Measurements from ENCODE around the gene USP30. TPM values are rescaled to one million over a fixed set of nuclear protein-coding genes. Genes with fewer than 3 reads are reported as not detected.
A peak's percentile ranks its signal among the peaks of the same experiment; 100 is the strongest.

The USP30 gene
- total RNA-seq, 1 donor from 2014 or later, result 13.5 TPM

GRCh38 chr12:109115404-109115757 lies 63.0 kb downstream of the USP30 start:
- intact Hi-C loops (cut with DNase I), result loop anchor here (2.0 kb wide), 1 partner anchor 45 kb away; no protein-coding TSS in a partner anchor
- no peak for DNase-seq (ENCODE audit: missing footprints)
- ATAC-seq, result peak; percentile 0

- DNase-seq (ENCODE audit: missing footprints) (peak; percentile 88), ATAC-seq (peak; percentile 78)
- intact Hi-C loops (cut with DNase I), result loop anchor here (2.0 kb wide), 2 partner anchors 15 to 45 kb away; no protein-coding TSS in a partner anchor
Measured at GRCh38 chr12:109115758-109116610, 63.6 kb downstream of the USP30 start, which contains the start of gene ACACB. TSS of gene ACACB (plus strand) at chr12:109116587. CDS start at chr12:109139406, 22,819 bp downstream.

GRCh38 chr12:109116611-109116949 lies 64.2 kb downstream of the USP30 start:
- intact Hi-C loops (cut with DNase I), result loop anchor here (2.0 kb wide), 1 partner anchor 14 kb away; no protein-coding TSS in a partner anchor
- DNase-seq (ENCODE audit: missing footprints) (no peak), ATAC-seq (no peak)

GRCh38 chr12:109120095-109120494 lies 67.7 kb downstream of the USP30 start:
- no peak for DNase-seq (ENCODE audit: missing footprints)
- intact Hi-C loops (cut with DNase I), result no loop called here
- no peak for ATAC-seq

- DNase-seq (ENCODE audit: missing footprints) (no peak), ATAC-seq (no peak)
- intact Hi-C loops (cut with DNase I), result no loop called here
Measured at GRCh38 chr12:109120557-109120956, 68.2 kb downstream of the USP30 start.

GRCh38 chr12:109121346-109121880 lies 69.0 kb downstream of the USP30 start:
- ATAC-seq, result no peak
- DNase-seq (ENCODE audit: missing footprints), result no peak
- intact Hi-C loops (cut with DNase I), result no loop called here

GRCh38 chr12:109124878-109125648 lies 72.7 kb downstream of the USP30 start:
- intact Hi-C loops (cut with DNase I), result no loop called here
- no peak for DNase-seq (ENCODE audit: missing footprints)
- ATAC-seq, result no peak

GRCh38 chr12:109125791-109126190 lies 73.4 kb downstream of the USP30 start:
- ATAC-seq, result no peak
- intact Hi-C loops (cut with DNase I), result no loop called here

GRCh38 chr12:109126784-109127183 lies 74.4 kb downstream of the USP30 start:
- peak; percentile 49 for ATAC-seq

More at GRCh38 chr12:109125791-109126190, 73.4 kb downstream of the USP30 start:
- DNase-seq (ENCODE audit: missing footprints), result no peak

GRCh38 chr12:109127533-109128242 lies 75.3 kb downstream of the USP30 start:
- DNase-seq (ENCODE audit: missing footprints) (no peak), ATAC-seq (no peak)
- intact Hi-C loops (cut with DNase I), result no loop called here

More at GRCh38 chr12:109126784-109127183, 74.4 kb downstream of the USP30 start:
- intact Hi-C loops (cut with DNase I), result no loop called here
- no peak for DNase-seq (ENCODE audit: missing footprints)

GRCh38 chr12:109130297-109131153 lies 78.1 kb downstream of the USP30 start:
- ATAC-seq (peak; percentile 17), DNase-seq (ENCODE audit: missing footprints) (no peak)
- intact Hi-C loops (cut with DNase I), result loop anchor here (2.0 kb wide), 1 partner anchor 14 kb away; the partner anchor contains the start of gene ACACB

- intact Hi-C loops (cut with DNase I), result loop anchor here (2.0 kb wide), 1 partner anchor 15 kb away; the partner anchor contains the start of gene ACACB
- DNase-seq (ENCODE audit: missing footprints), result peak; percentile 85
- ATAC-seq, result peak; percentile 84
Measured at GRCh38 chr12:109131154-109132050, 79.0 kb downstream of the USP30 start.

- DNase-seq (ENCODE audit: missing footprints) (no peak), ATAC-seq (peak; percentile 56)
- intact Hi-C loops (cut with DNase I), result no loop called here
Measured at GRCh38 chr12:109134186-109134917, 82.0 kb downstream of the USP30 start.

- intact Hi-C loops (cut with DNase I), result no loop called here
- DNase-seq (ENCODE audit: missing footprints), result no peak
Measured at GRCh38 chr12:109137055-109137454, 84.7 kb downstream of the USP30 start.

More at GRCh38 chr12:109137055-109137454, 84.7 kb downstream of the USP30 start:
- no peak for ATAC-seq

All from Right ventricle myocardium inferior (tissue), 1 donor.